ENCODE data around the gene HIF1A.

DNA sequence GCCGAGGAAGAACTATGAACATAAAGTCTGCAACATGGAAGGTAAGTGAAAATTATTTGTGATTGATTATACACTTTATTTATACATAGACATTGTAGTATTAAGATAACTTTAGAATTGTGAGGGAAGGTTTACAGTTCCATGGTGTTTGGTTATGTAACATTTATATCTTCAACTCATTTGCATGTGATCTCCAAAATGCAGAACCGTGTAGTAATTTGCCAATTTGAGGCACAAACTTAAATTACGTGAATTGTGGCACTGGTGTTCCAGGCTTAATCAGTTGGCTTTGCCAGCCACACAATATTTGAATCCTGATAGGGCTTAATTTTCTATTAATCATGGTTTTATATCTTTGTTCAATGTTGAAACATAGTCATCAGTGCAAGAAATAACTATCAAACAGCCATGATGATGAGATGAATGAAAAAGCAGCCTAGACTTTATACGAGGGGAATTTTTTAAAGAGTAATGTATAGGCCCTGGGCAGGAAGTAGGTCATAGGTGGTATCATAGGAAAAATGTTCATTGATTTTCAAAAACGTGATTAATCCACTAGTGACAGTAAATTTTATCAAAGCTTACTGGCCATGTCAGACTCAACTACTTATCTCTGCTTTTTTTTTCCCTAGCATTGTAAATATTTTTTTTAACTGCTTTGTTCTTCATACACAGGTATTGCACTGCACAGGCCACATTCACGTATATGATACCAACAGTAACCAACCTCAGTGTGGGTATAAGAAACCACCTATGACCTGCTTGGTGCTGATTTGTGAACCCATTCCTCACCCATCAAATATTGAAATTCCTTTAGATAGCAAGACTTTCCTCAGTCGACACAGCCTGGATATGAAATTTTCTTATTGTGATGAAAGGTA lies 31.7 kb downstream of the HIF1A start:
- TF ChIP-seq, protein P1, sequence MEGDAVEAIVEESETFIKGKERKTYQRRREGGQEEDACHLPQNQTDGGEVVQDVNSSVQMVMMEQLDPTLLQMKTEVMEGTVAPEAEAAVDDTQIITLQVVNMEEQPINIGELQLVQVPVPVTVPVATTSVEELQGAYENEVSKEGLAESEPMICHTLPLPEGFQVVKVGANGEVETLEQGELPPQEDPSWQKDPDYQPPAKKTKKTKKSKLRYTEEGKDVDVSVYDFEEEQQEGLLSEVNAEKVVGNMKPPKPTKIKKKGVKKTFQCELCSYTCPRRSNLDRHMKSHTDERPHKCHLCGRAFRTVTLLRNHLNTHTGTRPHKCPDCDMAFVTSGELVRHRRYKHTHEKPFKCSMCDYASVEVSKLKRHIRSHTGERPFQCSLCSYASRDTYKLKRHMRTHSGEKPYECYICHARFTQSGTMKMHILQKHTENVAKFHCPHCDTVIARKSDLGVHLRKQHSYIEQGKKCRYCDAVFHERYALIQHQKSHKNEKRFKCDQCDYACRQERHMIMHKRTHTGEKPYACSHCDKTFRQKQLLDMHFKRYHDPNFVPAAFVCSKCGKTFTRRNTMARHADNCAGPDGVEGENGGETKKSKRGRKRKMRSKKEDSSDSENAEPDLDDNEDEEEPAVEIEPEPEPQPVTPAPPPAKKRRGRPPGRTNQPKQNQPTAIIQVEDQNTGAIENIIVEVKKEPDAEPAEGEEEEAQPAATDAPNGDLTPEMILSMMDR (IDR thresholded peaks at IDR 0.05), result no peak
- TF ChIP-seq POLR2A (IDR thresholded peaks at IDR 0.05), result no peak

Data from Peyer's patch (tissue), 4 donors.